Fibroblast of the aortic adventitia (primary cell): Measurements from ENCODE around the gene GSK3B. TPM values are rescaled to one million over a fixed set of nuclear protein-coding genes. Genes with fewer than 3 reads are reported as not detected.

Source experiments
- DNase-seq: peaks from one replicate; pipeline ENCODE4 v3.0.0-alpha.2; 2010; ENCODE audit warnings: low read depth
- H3K4me3 ChIP-seq: 2 replicates; pipeline ENCODE4 v1.5.1; 2011; ENCODE audit warnings: low read depth, mild to moderate bottlenecking, control low read depth, low read length, moderate library complexity
- CTCF ChIP-seq: IDR thresholded peaks from 2 replicates; pipeline ENCODE4 v1.5.1; 2011; ENCODE audit warnings: mild to moderate bottlenecking, low read length, control low read depth, inconsistent platforms; ENCODE audit not compliant: insufficient read depth
- total RNA-seq: library from RNA; depleted of rRNA; stranded (reverse); fragments of >200 nt; gene quantifications from 2 replicates; pipeline ENCODE4 v1.2.3, GENCODE V29; 2012; ENCODE audit warnings: low replicate concordance

GSK3B gene
- total RNA-seq, 1 donor: 74.1 TPM

- DNase-seq: no peak
- no peak for TF ChIP-seq CTCF
- H3K4me3 ChIP-seq: no peak overlapping the region
Measured at GRCh38 chr3:120101624-120102023, 7.4 kb upstream of the GSK3B start.

GRCh38 chr3:120100711-120101110 lies 6.5 kb upstream of the GSK3B start:
- TF ChIP-seq CTCF: no peak
- no peak overlapping the region for H3K4me3 ChIP-seq
- DNase-seq: peak; percentile 59

GRCh38 chr3:120098710-120099109 lies 4.5 kb upstream of the GSK3B start:
- no peak for TF ChIP-seq CTCF
- no peak overlapping the region for H3K4me3 ChIP-seq
- DNase-seq: no peak

GRCh38 chr3:120095979-120096426 lies 1.8 kb upstream of the GSK3B start:
- DNase-seq: no peak
- TF ChIP-seq CTCF: no peak
- peak overlapping the region; percentile 85 for H3K4me3 ChIP-seq

GRCh38 chr3:120095226-120095978 lies 1.2 kb upstream of the GSK3B start:
- peak; percentile 86 for DNase-seq
- peak overlapping the region; percentile 85 for H3K4me3 ChIP-seq
- TF ChIP-seq CTCF: no peak

GRCh38 chr3:120094776-120095225 lies 554 bp upstream of the GSK3B start:
- no peak for TF ChIP-seq CTCF
- peak overlapping the region; percentile 85 for H3K4me3 ChIP-seq
- DNase-seq: peak; percentile 100
